GM18907 (cell line): ENCODE data around the gene ACAA2.
"Not testable (repeated sequence)": the region's sequence is repeated elsewhere in the genome, so short reads cannot be mapped to it uniquely, and the experiment has no call there.

Experiments
- ATAC-seq: cut with Tn5 transposase; IDR thresholded peaks from one replicate; pipeline ENCODE4 v1.9.1; 2021; ENCODE audit warnings: mild to moderate bottlenecking, moderate library complexity; ENCODE audit not compliant: unreplicated experiment

The ACAA2 gene

GRCh38 chr18:49845629-49846360 lies 32.5 kb upstream of the ACAA2 start:
- no peak for ATAC-seq

- ATAC-seq: no peak
Measured at GRCh38 chr18:49844903-49845302, 31.6 kb upstream of the ACAA2 start.

GRCh38 chr18:49843778-49844625 lies 30.7 kb upstream of the ACAA2 start:
- ATAC-seq: no peak

GRCh38 chr18:49843131-49843530 lies 29.8 kb upstream of the ACAA2 start:
- no peak for ATAC-seq

GRCh38 chr18:49842656-49843055 lies 29.3 kb upstream of the ACAA2 start:
- ATAC-seq: no peak

- no peak for ATAC-seq
Measured at GRCh38 chr18:49841236-49842217, 28.2 kb upstream of the ACAA2 start.

- ATAC-seq: no peak
Measured at GRCh38 chr18:49839012-49839411, 25.7 kb upstream of the ACAA2 start.

- no peak for ATAC-seq
Measured at GRCh38 chr18:49838381-49838780, 25.0 kb upstream of the ACAA2 start.

GRCh38 chr18:49837889-49838288 lies 24.6 kb upstream of the ACAA2 start:
- no peak for ATAC-seq

GRCh38 chr18:49837316-49837835 lies 24.0 kb upstream of the ACAA2 start:
- ATAC-seq: not testable (repeated sequence)

- ATAC-seq: no peak
Measured at GRCh38 chr18:49835405-49835804, 22.1 kb upstream of the ACAA2 start.

- no peak for ATAC-seq
Measured at GRCh38 chr18:49834258-49834657, 20.9 kb upstream of the ACAA2 start.

GRCh38 chr18:49833814-49834213 lies 20.5 kb upstream of the ACAA2 start:
- ATAC-seq: no peak

- ATAC-seq: no peak
Measured at GRCh38 chr18:49832221-49832647, 18.9 kb upstream of the ACAA2 start.

- no peak for ATAC-seq
Measured at GRCh38 chr18:49827996-49828395, 14.7 kb upstream of the ACAA2 start.

GRCh38 chr18:49819823-49820671 lies 6.7 kb upstream of the ACAA2 start:
- peak; percentile 76 for ATAC-seq

- no peak for ATAC-seq
Measured at GRCh38 chr18:49819071-49819662, 5.8 kb upstream of the ACAA2 start.

GRCh38 chr18:49817947-49818346 lies 4.6 kb upstream of the ACAA2 start:
- no peak for ATAC-seq

GRCh38 chr18:49815927-49816326 lies 2.6 kb upstream of the ACAA2 start:
- no peak for ATAC-seq

GRCh38 chr18:49814147-49814499 lies 790 bp upstream of the ACAA2 start:
- ATAC-seq: peak; percentile 36
